GM23338 (cell line): Measurements from ENCODE around the gene NDUFS7. TPM values are rescaled to one million over a fixed set of nuclear protein-coding genes. Genes with fewer than 3 reads are reported as not detected.

Source experiments
- ATAC-seq: fragments of 200-7000 bp; cut with Tn5 transposase; 3 replicates; pipeline ENCODE4 v1.9.1; 2020
- DNase-seq: peaks from one replicate; pipeline ENCODE4 v3.0.0-alpha.2; 2015; ENCODE audit warnings: low spot score
- H2AFZ ChIP-seq: fragments of 200-600 bp; sonication (generic); 2 replicates; pipeline ENCODE4 v1.8.0; 2016; ENCODE audit warnings: antibody characterized with exemption, mild to moderate bottlenecking, moderate library complexity
- H3F3A ChIP-seq: fragments of 200-600 bp; sonication (generic); replicated peaks from 2 replicates; pipeline ENCODE4 v1.8.0; 2017; ENCODE audit warnings: antibody characterized with exemption, mixed run types, low read depth
- H3K27ac ChIP-seq: fragments of 200-600 bp; sonication (generic); 2 replicates; pipeline ENCODE4 v1.6.1; 2016; ENCODE audit warnings: low read depth
- H3K27me3 ChIP-seq: fragments of 200-600 bp; sonication (generic); 2 replicates; pipeline ENCODE4 v1.8.0; 2016; ENCODE audit warnings: mild to moderate bottlenecking, mixed run types, moderate library complexity; ENCODE audit not compliant: insufficient read depth
- H3K36me3 ChIP-seq: fragments of 200-600 bp; sonication (generic); 2 replicates; pipeline ENCODE4 v1.8.0; 2016; ENCODE audit warnings: mild to moderate bottlenecking; ENCODE audit not compliant: insufficient read depth
- H3K4me1 ChIP-seq: fragments of 200-600 bp; sonication (generic); 2 replicates; pipeline ENCODE4 v1.8.0; 2016; ENCODE audit warnings: mild to moderate bottlenecking, moderate library complexity; ENCODE audit not compliant: insufficient read depth
- H3K4me2 ChIP-seq: fragments of 200-600 bp; sonication (generic); 2 replicates; pipeline ENCODE4 v1.7.1; 2017; ENCODE audit warnings: mixed run types
- H3K4me3 ChIP-seq: fragments of 200-600 bp; sonication (generic); 2 replicates; pipeline ENCODE4 v1.6.1; 2016; ENCODE audit warnings: mixed run types
- H3K79me2 ChIP-seq: fragments of 200-600 bp; sonication (generic); replicated peaks from 2 replicates; pipeline ENCODE4 v1.8.0; 2017; ENCODE audit warnings: mild to moderate bottlenecking; ENCODE audit not compliant: insufficient read depth
- H3K9me2 ChIP-seq: fragments of 200-600 bp; sonication (generic); 2 replicates; pipeline ENCODE4 v1.8.0; 2017; ENCODE audit not compliant: insufficient read depth
- H4K20me1 ChIP-seq: fragments of 200-600 bp; sonication (generic); replicated peaks from 2 replicates; pipeline ENCODE4 v1.8.0; 2017; ENCODE audit warnings: mild to moderate bottlenecking; ENCODE audit not compliant: insufficient read depth
- H3K27ac Mint-ChIP-seq: 2 replicates; pipeline ENCODE4 v1.8.0; 2020; ENCODE audit warnings: inconsistent platforms, mild to moderate bottlenecking, moderate library complexity, mixed read lengths
- H3K27me3 Mint-ChIP-seq: 3 replicates; pipeline ENCODE4 v1.8.0; 2022; ENCODE audit warnings: low read depth, mild to moderate bottlenecking, moderate library complexity, mixed read lengths, inconsistent platforms; ENCODE audit not compliant: insufficient read depth, poor library complexity
- H3K36me3 Mint-ChIP-seq: 3 replicates; pipeline ENCODE4 v1.8.0; 2021; ENCODE audit warnings: low read depth, mild to moderate bottlenecking, inconsistent platforms, moderate library complexity, mixed read lengths
- H3K4me1 Mint-ChIP-seq: 3 replicates; pipeline ENCODE4 v1.8.0; 2020; ENCODE audit warnings: mild to moderate bottlenecking, inconsistent platforms, mixed read lengths
- H3K4me3 Mint-ChIP-seq: 3 replicates; pipeline ENCODE4 v1.8.0; 2021; ENCODE audit warnings: moderate library complexity, mild to moderate bottlenecking, inconsistent platforms, mixed read lengths
- H3K9me3 Mint-ChIP-seq: 3 replicates; pipeline ENCODE4 v1.8.0; 2020; ENCODE audit warnings: moderate library complexity, mild to moderate bottlenecking, inconsistent platforms, mixed read lengths
- CREB1 ChIP-seq: fragments of 250-450 bp; sonication (Bioruptor Pico); IDR thresholded peaks from 2 replicates; pipeline ENCODE4 v1.5.0; 2020; ENCODE audit warnings: low read depth, mild to moderate bottlenecking, moderate library complexity
- CTCF ChIP-seq, 2 experiments: fragments of 200-600 bp in 1 of 2; sonication (generic) in 1 of 2; conservative IDR thresholded peaks; 2 replicates each; pipeline versions ENCODE4 v1.5.1 to v1.6.1; 2016 to 2017; ENCODE audit warnings: antibody characterized with exemption in 2 of 2, low read depth in 2 of 2, mild to moderate bottlenecking in 2 of 2, moderate library complexity in 1 of 2
- ETS1 ChIP-seq: IDR thresholded peaks from 2 replicates; pipeline ENCODE4 v1.6.1; 2016; ENCODE audit warnings: antibody characterized with exemption
- EZH2 ChIP-seq: fragments of 200-600 bp; sonication (generic); IDR thresholded peaks from one replicate; pipeline ENCODE4 v1.8.0; 2017; ENCODE audit warnings: antibody characterized with exemption, mild to moderate bottlenecking, low read depth; ENCODE audit not compliant: unreplicated experiment
- EZH2phosphoT487 ChIP-seq: fragments of 200-600 bp; sonication (generic); IDR thresholded peaks from one replicate; pipeline ENCODE4 v1.8.1; 2018; ENCODE audit warnings: antibody characterized with exemption; ENCODE audit not compliant: unreplicated experiment
- JUNB ChIP-seq: IDR thresholded peaks from one replicate; pipeline ENCODE4 v1.6.1; 2016; ENCODE audit warnings: antibody characterized with exemption; ENCODE audit not compliant: unreplicated experiment
- NANOG ChIP-seq: IDR thresholded peaks from 2 replicates; pipeline ENCODE4 v1.6.1; 2016; ENCODE audit warnings: antibody characterized with exemption, borderline replicate concordance
- POLR2AphosphoS5 ChIP-seq: IDR thresholded peaks from 2 replicates; pipeline ENCODE4 v1.6.1; 2016; ENCODE audit warnings: antibody characterized with exemption, low read depth
- STAT1 ChIP-seq: IDR thresholded peaks from one replicate; pipeline ENCODE4 v1.6.1; 2016; ENCODE audit warnings: antibody characterized with exemption; ENCODE audit not compliant: unreplicated experiment
- ZNF331 ChIP-seq: fragments of 250-450 bp; sonication (Bioruptor Pico); IDR thresholded peaks from 2 replicates; pipeline ENCODE4 v1.5.0; 2020; ENCODE audit warnings: low read depth, mild to moderate bottlenecking, moderate library complexity
- polyA plus RNA-seq: library from polyadenylated mRNA; unstranded; fragments of >200 nt; fragmentation: Nextera tagmentation; extraction: Ambion mirVana; gene quantifications from 2 replicates; pipeline ENCODE4 v1.2.1, GENCODE V29; 2016
- total RNA-seq: library from RNA; depleted of rRNA; stranded (reverse); fragments of >200 nt; shearing (Covaris generic); gene quantifications from 2 replicates; pipeline ENCODE4 v1.2.3, GENCODE V29; 2014
- TF ChIP-seq, protein P1 (sequence below): IDR thresholded peaks from one replicate; pipeline ENCODE4 v1.6.1; 2018; ENCODE audit warnings: antibody characterized with exemption; ENCODE audit not compliant: unreplicated experiment

The NDUFS7 gene
- total and polyA plus RNA-seq, 2 experiments from 2014 or later = 132 to 203 TPM

DNA sequence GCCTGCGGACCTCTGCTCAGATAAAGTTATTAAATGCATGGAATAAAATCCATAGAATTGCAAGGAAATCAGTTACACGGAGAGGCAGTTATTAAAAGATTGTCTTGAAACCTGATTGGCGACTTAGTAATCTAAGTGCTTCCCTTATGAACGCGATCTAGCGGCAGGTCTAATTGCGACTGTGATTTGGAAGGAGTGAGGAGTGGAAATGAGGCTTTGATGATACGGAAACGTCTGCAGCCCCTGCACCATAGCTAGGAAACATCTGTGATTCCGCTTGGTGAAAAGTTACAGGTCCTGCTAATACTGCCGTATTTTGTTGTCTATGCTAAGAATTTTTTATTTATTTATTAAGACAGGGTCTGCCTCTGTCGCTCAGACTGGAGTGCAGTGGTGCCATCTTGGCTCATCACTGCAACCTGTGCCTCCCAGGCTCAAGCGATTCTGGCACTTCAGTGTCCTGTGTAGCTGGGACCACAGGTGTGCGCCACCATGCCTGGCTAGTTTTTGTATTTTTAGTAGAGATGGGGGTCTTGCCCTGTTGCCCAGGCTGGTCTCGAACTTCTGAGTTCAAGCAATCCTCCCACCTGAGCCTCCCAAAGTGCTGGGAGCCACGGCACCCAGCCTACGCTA is 887 bp downstream of the NDUFS7 start:
- Mint-ChIP-seq H3K27me3 (peaks cover 21% of the 10 kb centered on the region), H3K36me3 (peaks cover 18% of the 10 kb centered on the region), H3K4me3 (peak overlapping the region; percentile 73), H3K9me3 (peaks cover 5% of the 10 kb centered on the region), H3K4me1 (peaks cover 13% of the 10 kb centered on the region), H3K27ac (no peak overlapping the region)
- peaks cover 3% of the 10 kb centered on the region; the same call in 1 of the 2 replicates for H4K20me1 ChIP-seq
- peak overlapping the region; percentile 90 for H3K4me3 ChIP-seq
- H3K4me2 ChIP-seq = peak overlapping the region; percentile 96
- ATAC-seq (no peak), DNase-seq (no peak)
- no peaks in the 10 kb centered on the region for H3K27me3 ChIP-seq
- H3K79me2 ChIP-seq = peaks cover 15% of the 10 kb centered on the region
- TF ChIP-seq ETS1 (no peak), JUNB (no peak), STAT1 (no peak), ZNF331 (CRISPR knock-in tag) (no peak), NANOG (no peak), POLR2AphosphoS5 (no peak), CREB1 (CRISPR knock-in tag) (no peak)
- H2AFZ ChIP-seq = no peak overlapping the region
- no peaks in the 10 kb centered on the region for H3K36me3 ChIP-seq
- H3F3A ChIP-seq = peaks cover 18% of the 10 kb centered on the region
- no peaks in the 10 kb centered on the region for H3K9me2 ChIP-seq
- H3K4me1 ChIP-seq = peaks cover 16% of the 10 kb centered on the region; the same call in 1 of the 2 replicates
- no peak overlapping the region for H3K27ac ChIP-seq

DNA sequence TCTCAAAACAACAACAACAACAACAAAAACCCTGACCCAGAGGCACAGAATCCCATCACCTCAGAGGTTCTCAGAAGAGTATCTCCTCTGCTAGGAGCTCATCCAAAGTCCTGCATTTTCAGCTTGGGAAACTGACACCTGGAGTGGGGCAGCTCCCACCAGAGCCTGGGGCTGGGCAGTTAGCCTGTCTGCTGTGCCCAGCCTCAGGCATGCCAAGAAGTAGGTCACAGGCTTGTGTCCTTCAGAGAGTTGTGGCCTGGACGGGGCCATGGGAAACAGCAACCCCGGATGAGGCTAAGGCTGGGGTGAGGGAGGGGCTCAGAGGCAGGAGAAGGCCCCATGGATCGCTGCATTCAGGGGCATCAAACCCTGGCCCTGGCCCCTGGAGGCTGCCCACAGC is 2.1 kb downstream of the NDUFS7 start:
- Histone ChIP-seq H3K4me2 (no peak overlapping the region), H3K9me2 (no peaks in the 10 kb centered on the region), H3K79me2 (peaks cover 15% of the 10 kb centered on the region), H3F3A (peaks cover 19% of the 10 kb centered on the region), H3K4me1 (peaks cover 16% of the 10 kb centered on the region; the same call in 1 of the 2 replicates), H3K36me3 (no peaks in the 10 kb centered on the region), H3K27me3 (no peaks in the 10 kb centered on the region), H3K4me3 (no peak overlapping the region), H2AFZ (no peak overlapping the region), H4K20me1 (peaks cover 5% of the 10 kb centered on the region; the same call in 1 of the 2 replicates), H3K27ac (no peak overlapping the region)
- Mint-ChIP-seq H3K27me3 (peaks cover 18% of the 10 kb centered on the region), H3K4me1 (peaks cover 10% of the 10 kb centered on the region), H3K9me3 (peaks cover 5% of the 10 kb centered on the region), H3K4me3 (no peak overlapping the region), H3K27ac (no peak overlapping the region), H3K36me3 (peaks cover 25% of the 10 kb centered on the region)
- no peak for ATAC-seq
- DNase-seq = no peak
- TF ChIP-seq ETS1 (no peak), CTCF (conservative IDR thresholded peaks at IDR 0.05; ENCODE audit: low read depth in 2 of 2) (no peak), POLR2AphosphoS5 (no peak), ZNF331 (CRISPR knock-in tag) (no peak), EZH2 (no peak), STAT1 (no peak), EZH2phosphoT487 (no peak)
- TF ChIP-seq, protein P1, sequence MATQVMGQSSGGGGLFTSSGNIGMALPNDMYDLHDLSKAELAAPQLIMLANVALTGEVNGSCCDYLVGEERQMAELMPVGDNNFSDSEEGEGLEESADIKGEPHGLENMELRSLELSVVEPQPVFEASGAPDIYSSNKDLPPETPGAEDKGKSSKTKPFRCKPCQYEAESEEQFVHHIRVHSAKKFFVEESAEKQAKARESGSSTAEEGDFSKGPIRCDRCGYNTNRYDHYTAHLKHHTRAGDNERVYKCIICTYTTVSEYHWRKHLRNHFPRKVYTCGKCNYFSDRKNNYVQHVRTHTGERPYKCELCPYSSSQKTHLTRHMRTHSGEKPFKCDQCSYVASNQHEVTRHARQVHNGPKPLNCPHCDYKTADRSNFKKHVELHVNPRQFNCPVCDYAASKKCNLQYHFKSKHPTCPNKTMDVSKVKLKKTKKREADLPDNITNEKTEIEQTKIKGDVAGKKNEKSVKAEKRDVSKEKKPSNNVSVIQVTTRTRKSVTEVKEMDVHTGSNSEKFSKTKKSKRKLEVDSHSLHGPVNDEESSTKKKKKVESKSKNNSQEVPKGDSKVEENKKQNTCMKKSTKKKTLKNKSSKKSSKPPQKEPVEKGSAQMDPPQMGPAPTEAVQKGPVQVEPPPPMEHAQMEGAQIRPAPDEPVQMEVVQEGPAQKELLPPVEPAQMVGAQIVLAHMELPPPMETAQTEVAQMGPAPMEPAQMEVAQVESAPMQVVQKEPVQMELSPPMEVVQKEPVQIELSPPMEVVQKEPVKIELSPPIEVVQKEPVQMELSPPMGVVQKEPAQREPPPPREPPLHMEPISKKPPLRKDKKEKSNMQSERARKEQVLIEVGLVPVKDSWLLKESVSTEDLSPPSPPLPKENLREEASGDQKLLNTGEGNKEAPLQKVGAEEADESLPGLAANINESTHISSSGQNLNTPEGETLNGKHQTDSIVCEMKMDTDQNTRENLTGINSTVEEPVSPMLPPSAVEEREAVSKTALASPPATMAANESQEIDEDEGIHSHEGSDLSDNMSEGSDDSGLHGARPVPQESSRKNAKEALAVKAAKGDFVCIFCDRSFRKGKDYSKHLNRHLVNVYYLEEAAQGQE = no peak
